ENCODE measurements around the gene EXOC4. TPM values are rescaled to one million over a fixed set of nuclear protein-coding genes. Genes with fewer than 3 reads are reported as not detected.

The EXOC4 gene
- total and polyA plus RNA-seq, 2 donors (not counting 1 experiment from before 2014, with no cell fraction given): 79.6 to 158 TPM

DNA sequence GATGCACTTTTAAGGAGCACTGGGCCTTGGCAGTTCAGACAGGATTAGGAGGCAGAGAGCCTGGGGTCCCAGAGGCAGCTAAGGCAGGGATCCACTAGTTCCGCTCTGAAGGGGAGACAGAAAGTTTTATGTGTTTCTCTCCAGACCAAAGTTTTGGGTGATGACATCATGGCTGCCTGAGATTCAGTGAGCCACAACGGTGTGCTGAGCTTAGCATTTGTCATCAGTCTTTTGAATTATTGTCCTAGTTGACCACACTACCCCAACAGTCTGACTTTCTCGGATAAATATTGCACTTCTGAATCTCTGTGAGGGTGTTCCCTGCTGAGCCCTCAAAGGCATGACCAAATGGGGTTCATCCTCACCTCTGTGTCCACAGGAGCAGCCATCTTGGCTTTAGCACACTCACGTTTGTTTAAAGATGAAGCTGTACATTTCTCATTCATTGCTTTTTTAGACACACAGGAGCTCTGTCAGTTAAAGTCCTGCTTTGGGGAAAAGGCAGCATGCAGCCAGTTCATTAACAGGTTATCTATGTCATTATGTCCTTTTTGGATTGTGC is 576.5 kb downstream of the EXOC4 start:
- Histone ChIP-seq H3K79me2 (ENCODE audit: control insufficient read depth, insufficient read depth, low read length) (no peaks in the 10 kb centered on the region), H3K4me2 (ENCODE audit: extremely low read depth, insufficient read depth, low read length) (no peak overlapping the region), H3K27ac (ENCODE audit: insufficient read depth, low read length) (no peak overlapping the region), H3K27me3 (ENCODE audit: control insufficient read depth, insufficient read depth, low read length) (no peaks in the 10 kb centered on the region), H2AFZ (ENCODE audit: low read length) (no peak overlapping the region), H3K9me3 (ENCODE audit: control insufficient read depth, insufficient read depth, low read depth, low read length) (no peaks in the 10 kb centered on the region), H3K36me3 (ENCODE audit: control insufficient read depth, insufficient read depth, low read length) (no peaks in the 10 kb centered on the region), H4K20me1 (ENCODE audit: control insufficient read depth, extremely low read depth, insufficient read depth, low read length) (no peaks in the 10 kb centered on the region), H3K4me1 (ENCODE audit: control insufficient read depth, extremely low read depth, insufficient read depth, low read length) (no peaks in the 10 kb centered on the region), H3K4me3 (replicated peaks in 1 of 4; ENCODE audit: control extremely low read depth in 1 of 4, insufficient read depth in 1 of 4, low read depth in 3 of 4, low read length in 4 of 4) (no peak overlapping the region), H3K9ac (ENCODE audit: insufficient read depth, low read length) (no peak overlapping the region)
- DNase-seq (ENCODE audit: low read depth in 2 of 2): peak in 1 of 2 donors; percentile 85
- TF ChIP-seq, protein P1, sequence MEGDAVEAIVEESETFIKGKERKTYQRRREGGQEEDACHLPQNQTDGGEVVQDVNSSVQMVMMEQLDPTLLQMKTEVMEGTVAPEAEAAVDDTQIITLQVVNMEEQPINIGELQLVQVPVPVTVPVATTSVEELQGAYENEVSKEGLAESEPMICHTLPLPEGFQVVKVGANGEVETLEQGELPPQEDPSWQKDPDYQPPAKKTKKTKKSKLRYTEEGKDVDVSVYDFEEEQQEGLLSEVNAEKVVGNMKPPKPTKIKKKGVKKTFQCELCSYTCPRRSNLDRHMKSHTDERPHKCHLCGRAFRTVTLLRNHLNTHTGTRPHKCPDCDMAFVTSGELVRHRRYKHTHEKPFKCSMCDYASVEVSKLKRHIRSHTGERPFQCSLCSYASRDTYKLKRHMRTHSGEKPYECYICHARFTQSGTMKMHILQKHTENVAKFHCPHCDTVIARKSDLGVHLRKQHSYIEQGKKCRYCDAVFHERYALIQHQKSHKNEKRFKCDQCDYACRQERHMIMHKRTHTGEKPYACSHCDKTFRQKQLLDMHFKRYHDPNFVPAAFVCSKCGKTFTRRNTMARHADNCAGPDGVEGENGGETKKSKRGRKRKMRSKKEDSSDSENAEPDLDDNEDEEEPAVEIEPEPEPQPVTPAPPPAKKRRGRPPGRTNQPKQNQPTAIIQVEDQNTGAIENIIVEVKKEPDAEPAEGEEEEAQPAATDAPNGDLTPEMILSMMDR (conservative IDR thresholded peaks at IDR 0.05 in 1 of 2, IDR thresholded peaks at IDR 0.05 in 1 of 2; ENCODE audit: low read depth in 1 of 2, low read length in 2 of 2): no peak

DNA sequence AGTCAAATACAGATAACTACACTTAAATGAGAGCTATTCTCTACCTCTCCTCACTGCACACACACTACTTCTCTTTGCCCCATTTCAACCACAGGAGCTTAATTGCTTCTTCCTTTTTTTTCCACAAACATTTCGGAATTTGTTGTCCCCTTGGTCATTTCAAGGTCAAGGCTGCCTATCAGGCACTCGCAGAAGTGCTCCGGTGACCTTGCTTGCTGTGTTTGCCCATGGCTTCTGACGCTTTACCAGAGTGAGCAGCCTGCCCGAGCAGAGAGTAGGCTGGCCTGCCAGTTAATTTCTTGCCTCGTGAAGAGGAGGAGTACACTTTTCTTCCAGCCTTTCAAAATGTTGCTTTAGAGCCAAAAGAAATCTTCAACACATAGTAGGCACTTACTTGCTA is 577.2 kb downstream of the EXOC4 start:
- TF ChIP-seq, protein P1 (conservative IDR thresholded peaks at IDR 0.05 in 1 of 2, IDR thresholded peaks at IDR 0.05 in 1 of 2; ENCODE audit: low read depth in 1 of 2, low read length in 2 of 2): no peak
- no peak for TF ChIP-seq EZH2 (IDR thresholded peaks at IDR 0.05; ENCODE audit: low read length, missing control alignments)
- no peak overlapping the region for H3K27ac ChIP-seq (ENCODE audit: insufficient read depth, low read length)
- no peaks in the 10 kb centered on the region for H3K36me3 ChIP-seq (ENCODE audit: control insufficient read depth, insufficient read depth, low read length)

DNA sequence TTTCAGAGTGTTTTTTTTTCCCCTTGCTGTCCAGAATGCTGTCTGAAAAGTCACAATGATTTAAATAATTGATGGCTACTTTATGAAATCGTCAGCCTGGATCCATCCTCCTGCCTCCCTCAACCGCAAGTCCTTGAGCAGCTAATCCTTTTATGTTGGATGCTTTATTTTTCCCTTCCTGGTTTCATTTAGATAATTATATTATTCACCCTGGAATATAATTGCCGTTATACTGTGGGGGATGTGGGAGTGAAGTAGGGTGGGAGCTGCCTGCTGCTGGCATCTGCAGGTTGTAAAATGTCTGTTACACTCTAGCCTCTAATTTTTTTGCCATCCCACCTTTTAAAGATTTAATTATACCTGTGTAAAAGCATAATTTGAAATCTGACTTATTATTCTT is 583.8 kb downstream of the EXOC4 start:
- no peaks in the 10 kb centered on the region for H3K9me3 ChIP-seq (ENCODE audit: control insufficient read depth, insufficient read depth, low read depth, low read length)
- no peak for TF ChIP-seq EZH2 (IDR thresholded peaks at IDR 0.05; ENCODE audit: low read length, missing control alignments)
- TF ChIP-seq, protein P1 (conservative IDR thresholded peaks at IDR 0.05 in 1 of 2, IDR thresholded peaks at IDR 0.05 in 1 of 2; ENCODE audit: low read depth in 1 of 2, low read length in 2 of 2): no peak
- DNase-seq (ENCODE audit: low read depth in 2 of 2): no peak
- no peak overlapping the region for H3K9ac ChIP-seq (ENCODE audit: insufficient read depth, low read length)
- H2AFZ ChIP-seq (ENCODE audit: low read length): no peak overlapping the region
- H3K27ac ChIP-seq (ENCODE audit: insufficient read depth, low read length): no peak overlapping the region
- no peaks in the 10 kb centered on the region for H3K79me2 ChIP-seq (ENCODE audit: control insufficient read depth, insufficient read depth, low read length)
- no peaks in the 10 kb centered on the region for H3K27me3 ChIP-seq (ENCODE audit: control insufficient read depth, insufficient read depth, low read length)
- no peaks in the 10 kb centered on the region for H4K20me1 ChIP-seq (ENCODE audit: control insufficient read depth, extremely low read depth, insufficient read depth, low read length)
- H3K36me3 ChIP-seq (ENCODE audit: control insufficient read depth, insufficient read depth, low read length): no peaks in the 10 kb centered on the region
- H3K4me1 ChIP-seq (ENCODE audit: control insufficient read depth, extremely low read depth, insufficient read depth, low read length): no peaks in the 10 kb centered on the region
- H3K4me2 ChIP-seq (ENCODE audit: extremely low read depth, insufficient read depth, low read length): no peak overlapping the region
- no peak overlapping the region for H3K4me3 ChIP-seq (replicated peaks in 1 of 4; ENCODE audit: control extremely low read depth in 1 of 4, insufficient read depth in 1 of 4, low read depth in 3 of 4, low read length in 4 of 4)

More for the DNA sequence above, 577.2 kb downstream of the EXOC4 start:
- Histone ChIP-seq H3K4me3 (replicated peaks in 1 of 4; ENCODE audit: control extremely low read depth in 1 of 4, insufficient read depth in 1 of 4, low read depth in 3 of 4, low read length in 4 of 4) (no peak overlapping the region), H3K4me1 (ENCODE audit: control insufficient read depth, extremely low read depth, insufficient read depth, low read length) (no peaks in the 10 kb centered on the region), H3K9ac (ENCODE audit: insufficient read depth, low read length) (no peak overlapping the region), H3K4me2 (ENCODE audit: extremely low read depth, insufficient read depth, low read length) (no peak overlapping the region), H3K27me3 (ENCODE audit: control insufficient read depth, insufficient read depth, low read length) (no peaks in the 10 kb centered on the region), H4K20me1 (ENCODE audit: control insufficient read depth, extremely low read depth, insufficient read depth, low read length) (no peaks in the 10 kb centered on the region), H3K9me3 (ENCODE audit: control insufficient read depth, insufficient read depth, low read depth, low read length) (no peaks in the 10 kb centered on the region), H2AFZ (ENCODE audit: low read length) (no peak overlapping the region), H3K79me2 (ENCODE audit: control insufficient read depth, insufficient read depth, low read length) (no peaks in the 10 kb centered on the region)
- no peak for DNase-seq (ENCODE audit: low read depth in 2 of 2)

All from fibroblast of lung (primary cell).